ENCODE measurements around the gene PIAS4.

Gene PIAS4

DNA sequence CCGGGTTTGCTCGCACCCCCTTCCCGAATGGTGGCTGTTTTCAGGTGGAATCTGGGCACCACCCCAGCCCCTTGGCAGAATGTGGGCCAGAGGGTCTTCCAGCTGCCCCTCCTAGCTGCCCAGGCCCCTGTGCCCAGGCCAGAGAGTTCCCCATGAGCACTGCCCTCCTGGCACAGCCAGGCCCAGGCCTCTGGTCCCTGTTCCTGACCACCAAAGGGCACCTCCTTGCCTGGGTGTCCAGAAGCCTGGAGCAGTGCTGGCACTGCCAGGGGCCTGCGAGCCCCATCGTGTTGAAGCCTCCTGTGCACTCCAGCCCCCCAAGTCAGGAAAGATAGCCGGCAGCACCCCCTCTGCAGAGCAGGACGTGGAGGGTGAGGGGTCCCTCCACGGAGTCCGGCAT lies 23.4 kb downstream of the PIAS4 start:
- TF ChIP-seq, protein P1, sequence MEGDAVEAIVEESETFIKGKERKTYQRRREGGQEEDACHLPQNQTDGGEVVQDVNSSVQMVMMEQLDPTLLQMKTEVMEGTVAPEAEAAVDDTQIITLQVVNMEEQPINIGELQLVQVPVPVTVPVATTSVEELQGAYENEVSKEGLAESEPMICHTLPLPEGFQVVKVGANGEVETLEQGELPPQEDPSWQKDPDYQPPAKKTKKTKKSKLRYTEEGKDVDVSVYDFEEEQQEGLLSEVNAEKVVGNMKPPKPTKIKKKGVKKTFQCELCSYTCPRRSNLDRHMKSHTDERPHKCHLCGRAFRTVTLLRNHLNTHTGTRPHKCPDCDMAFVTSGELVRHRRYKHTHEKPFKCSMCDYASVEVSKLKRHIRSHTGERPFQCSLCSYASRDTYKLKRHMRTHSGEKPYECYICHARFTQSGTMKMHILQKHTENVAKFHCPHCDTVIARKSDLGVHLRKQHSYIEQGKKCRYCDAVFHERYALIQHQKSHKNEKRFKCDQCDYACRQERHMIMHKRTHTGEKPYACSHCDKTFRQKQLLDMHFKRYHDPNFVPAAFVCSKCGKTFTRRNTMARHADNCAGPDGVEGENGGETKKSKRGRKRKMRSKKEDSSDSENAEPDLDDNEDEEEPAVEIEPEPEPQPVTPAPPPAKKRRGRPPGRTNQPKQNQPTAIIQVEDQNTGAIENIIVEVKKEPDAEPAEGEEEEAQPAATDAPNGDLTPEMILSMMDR (IDR thresholded peaks at IDR 0.05; ENCODE audit: control insufficient read depth, extremely low read depth, insufficient read depth), result no peak
- no peak overlapping the region for H3K4me3 ChIP-seq (ENCODE audit: low read depth, low read length)
- DNase-seq (ENCODE audit: low read depth), result no peak

- DNase-seq (ENCODE audit: low read depth), result no peak
- TF ChIP-seq, protein P1 (IDR thresholded peaks at IDR 0.05; ENCODE audit: control insufficient read depth, extremely low read depth, insufficient read depth), result no peak
- no peak overlapping the region for H3K4me3 ChIP-seq (ENCODE audit: low read depth, low read length)
These were observed 23.9 kb downstream of the PIAS4 start for GRCh38 chr19:4031420-4031819.

GRCh38 chr19:4032436-4032835 lies 24.9 kb downstream of the PIAS4 start:
- DNase-seq (ENCODE audit: low read depth), result no peak
- no peak overlapping the region for H3K4me3 ChIP-seq (ENCODE audit: low read depth, low read length)
- TF ChIP-seq, protein P1 (IDR thresholded peaks at IDR 0.05; ENCODE audit: control insufficient read depth, extremely low read depth, insufficient read depth), result no peak

- DNase-seq (ENCODE audit: low read depth), result no peak
- TF ChIP-seq, protein P1 (IDR thresholded peaks at IDR 0.05; ENCODE audit: control insufficient read depth, extremely low read depth, insufficient read depth), result no peak
These were observed 25.8 kb downstream of the PIAS4 start for GRCh38 chr19:4033028-4033956.

GRCh38 chr19:4034048-4035017 lies 26.8 kb downstream of the PIAS4 start:
- no peak overlapping the region for H3K4me3 ChIP-seq (ENCODE audit: low read depth, low read length)
- DNase-seq (ENCODE audit: low read depth), result no peak
- TF ChIP-seq, protein P1 (IDR thresholded peaks at IDR 0.05; ENCODE audit: control insufficient read depth, extremely low read depth, insufficient read depth), result no peak

More at GRCh38 chr19:4033028-4033956, 25.8 kb downstream of the PIAS4 start:
- H3K4me3 ChIP-seq (ENCODE audit: low read depth, low read length), result no peak overlapping the region

DNA sequence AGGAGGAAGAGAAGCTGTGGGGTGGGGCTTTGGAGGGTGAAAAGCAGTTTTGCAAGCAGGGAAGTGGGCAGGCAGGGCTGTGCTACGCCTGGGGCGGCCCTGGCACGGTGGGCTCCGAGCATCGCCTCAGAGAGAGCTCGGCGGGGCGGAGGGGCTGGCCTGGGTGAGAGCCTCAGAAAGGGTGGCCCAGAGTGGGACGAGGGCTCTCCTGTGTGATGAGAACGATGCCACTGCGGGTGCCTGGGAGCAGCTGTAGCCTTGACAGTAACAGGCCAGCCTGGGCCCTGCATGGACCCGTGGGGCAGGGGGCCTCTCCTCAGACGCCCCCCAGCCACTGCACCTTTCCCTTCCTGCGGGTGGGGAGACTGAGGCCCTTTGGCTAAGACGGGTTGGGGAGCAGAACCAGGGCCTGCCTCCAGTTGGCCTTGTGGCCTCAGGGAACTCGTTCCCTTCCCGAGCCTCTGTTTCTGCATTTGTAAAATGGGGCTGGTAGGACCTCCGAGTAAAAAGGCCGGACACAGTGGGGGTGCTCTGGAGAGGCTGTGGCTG lies 27.6 kb downstream of the PIAS4 start:
- TF ChIP-seq, protein P1 (IDR thresholded peaks at IDR 0.05; ENCODE audit: control insufficient read depth, extremely low read depth, insufficient read depth), result no peak
- no peak for DNase-seq (ENCODE audit: low read depth)
- no peak overlapping the region for H3K4me3 ChIP-seq (ENCODE audit: low read depth, low read length)
